NT2/D1 (cell line): ENCODE measurements around the gene BCL2A1.
"Not testable (repeated sequence)": the region's sequence is repeated elsewhere in the genome, so short reads cannot be mapped to it uniquely, and the experiment has no call there.

Experiments used
- DNase-seq: peaks from one replicate; pipeline ENCODE4 v3.0.0-alpha.2; 2011; ENCODE audit warnings: low read depth, low spot score
- H3K27me3 ChIP-seq: 2 replicates; pipeline ENCODE4 v1.6.0; 2011; ENCODE audit warnings: mild to moderate bottlenecking; ENCODE audit not compliant: insufficient read length, insufficient read depth
- H3K36me3 ChIP-seq: 2 replicates; pipeline ENCODE4 v1.6.1; 2011; ENCODE audit warnings: mild to moderate bottlenecking, low read length, mixed read lengths; ENCODE audit not compliant: insufficient read depth, insufficient read length
- H3K4me1 ChIP-seq: 2 replicates; pipeline ENCODE4 v1.5.1; 2011; ENCODE audit not compliant: insufficient read depth, insufficient read length
- H3K4me3 ChIP-seq: 2 replicates; pipeline ENCODE4 v1.5.1; 2011; ENCODE audit warnings: low read depth; ENCODE audit not compliant: insufficient read length
- H3K9ac ChIP-seq: 2 replicates; pipeline ENCODE4 v1.6.0; 2011; ENCODE audit warnings: low read depth; ENCODE audit not compliant: insufficient read length
- H3K9me3 ChIP-seq: 2 replicates; pipeline ENCODE4 v1.5.1; 2011; ENCODE audit warnings: mild to moderate bottlenecking, low read length; ENCODE audit not compliant: insufficient read depth
- SUZ12 ChIP-seq: IDR thresholded peaks from 2 replicates; pipeline ENCODE4 v1.6.1; 2011; ENCODE audit not compliant: insufficient read length, insufficient read depth; ENCODE audit errors: extremely low read depth
- YY1 ChIP-seq: IDR thresholded peaks from 2 replicates; pipeline ENCODE4 v1.6.1; 2011; ENCODE audit not compliant: insufficient read length, insufficient read depth
- ZNF274 ChIP-seq: IDR thresholded peaks from 2 replicates; pipeline ENCODE4 v1.6.1; 2011; ENCODE audit warnings: mild to moderate bottlenecking, low read depth, low read length

BCL2A1 gene

DNA sequence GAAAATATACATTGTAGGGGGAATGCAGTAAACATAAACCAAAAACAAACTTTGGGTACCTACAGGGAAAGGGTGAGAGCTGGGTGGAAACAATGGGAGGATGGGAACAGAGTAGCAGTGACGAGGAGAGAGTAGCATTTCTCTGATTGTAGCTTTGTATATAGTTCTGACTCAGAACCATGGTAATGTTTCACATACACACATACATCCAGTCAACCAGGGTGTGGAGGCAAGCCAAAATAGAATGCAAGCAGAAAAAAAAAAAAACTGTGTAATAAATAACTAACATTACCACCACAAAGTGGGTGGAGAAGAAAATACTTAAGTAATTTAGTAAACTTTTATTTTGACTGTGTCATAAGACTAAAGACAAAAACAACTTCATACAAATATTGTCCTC lies 27.2 kb downstream of the BCL2A1 start:
- Histone ChIP-seq H3K36me3 (no peaks in the 10 kb centered on the region), H3K4me1 (no peaks in the 10 kb centered on the region), H3K4me3 (no peak overlapping the region)

DNA sequence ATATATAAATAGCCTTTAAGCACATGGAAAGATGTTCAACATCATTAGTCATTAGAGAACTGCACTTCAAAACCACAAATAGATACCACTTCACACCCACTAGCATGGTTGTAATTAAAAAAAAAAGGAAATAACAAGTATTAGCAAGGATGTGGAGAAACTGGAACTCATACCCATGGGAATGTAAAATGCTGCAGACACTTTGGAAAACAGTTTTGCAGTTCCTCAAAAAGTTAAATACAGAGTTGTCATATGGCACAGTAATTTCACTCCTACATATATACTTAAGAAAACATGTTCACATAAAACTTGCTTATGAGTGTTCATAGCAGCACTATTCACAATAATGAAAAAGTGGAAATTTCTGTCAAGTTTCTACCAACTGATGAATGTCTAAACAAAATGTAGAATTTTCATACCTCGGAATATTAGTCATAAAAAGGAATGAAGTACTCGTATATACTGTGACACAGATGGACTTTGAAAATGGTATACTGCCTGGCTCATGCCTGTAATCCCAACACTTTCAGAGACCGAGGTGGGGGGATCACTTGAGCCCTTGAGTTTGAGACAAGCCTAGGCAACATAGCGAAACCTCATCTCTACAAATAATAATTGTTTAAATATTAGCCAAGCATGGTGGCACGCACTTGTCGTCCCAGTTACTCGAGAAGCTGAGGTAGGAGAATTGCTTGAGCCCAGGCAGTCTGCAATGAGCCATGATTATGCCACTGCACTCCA lies 28.1 kb downstream of the BCL2A1 start:
- no peak overlapping the region for H3K4me3 ChIP-seq
- H3K9ac ChIP-seq = no peak overlapping the region
- no peak for DNase-seq
- TF ChIP-seq ZNF274 (no peak), SUZ12 (no peak), YY1 (no peak)
- H3K9me3 ChIP-seq = no peaks in the 10 kb centered on the region
- H3K36me3 ChIP-seq = no peaks in the 10 kb centered on the region
- H3K27me3 ChIP-seq = no peaks in the 10 kb centered on the region
- H3K4me1 ChIP-seq = no peaks in the 10 kb centered on the region

More for the DNA sequence above, 27.2 kb downstream of the BCL2A1 start:
- H3K9ac ChIP-seq = no peak overlapping the region
- no peaks in the 10 kb centered on the region for H3K27me3 ChIP-seq
- TF ChIP-seq YY1 = no peak
- TF ChIP-seq ZNF274 = no peak
- no peak for TF ChIP-seq SUZ12
- DNase-seq = no peak
- no peaks in the 10 kb centered on the region for H3K9me3 ChIP-seq

DNA sequence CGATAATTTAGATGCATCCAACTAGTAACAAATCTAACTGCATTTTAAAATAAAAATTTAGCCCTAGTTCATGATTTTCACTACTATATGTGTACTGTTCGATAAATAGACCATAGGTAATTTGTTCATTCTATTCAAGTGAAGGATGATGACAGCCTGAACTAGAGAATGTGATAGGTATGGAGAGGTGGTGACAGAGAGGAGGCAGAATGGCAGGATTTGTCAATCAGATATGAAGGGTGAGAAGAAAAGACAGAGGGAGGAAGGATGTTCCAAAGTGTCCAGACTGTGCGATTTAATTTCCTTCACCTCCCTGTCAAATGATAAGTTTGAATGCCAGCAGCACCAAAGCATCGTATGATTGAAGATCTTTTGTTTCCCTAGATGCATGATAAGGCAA lies 31.6 kb downstream of the BCL2A1 start:
- no peaks in the 10 kb centered on the region for H3K4me1 ChIP-seq
- no peaks in the 10 kb centered on the region for H3K9me3 ChIP-seq
- H3K4me3 ChIP-seq = no peak overlapping the region
- H3K27me3 ChIP-seq = no peaks in the 10 kb centered on the region
- TF ChIP-seq SUZ12 (no peak), ZNF274 (no peak), YY1 (no peak)
- H3K36me3 ChIP-seq = no peaks in the 10 kb centered on the region
- no peak for DNase-seq
- no peak overlapping the region for H3K9ac ChIP-seq

DNA sequence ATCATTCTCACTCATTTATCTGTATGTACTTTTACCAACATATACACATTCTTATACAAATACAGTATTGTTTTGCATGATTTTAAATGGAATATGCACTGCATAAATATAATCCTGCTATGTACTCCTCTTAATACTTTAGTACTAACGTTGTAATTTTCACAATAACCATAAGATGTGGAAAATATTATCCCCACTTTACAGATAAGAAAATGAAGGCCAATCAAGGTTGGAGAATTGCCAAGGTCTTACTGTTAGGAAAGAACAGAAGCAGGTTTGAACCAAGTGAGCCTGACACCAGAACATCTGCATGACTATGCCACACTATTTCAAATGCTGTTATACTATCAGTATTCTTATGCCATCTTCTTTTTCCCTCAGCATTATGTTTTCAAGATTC lies 32.9 kb downstream of the BCL2A1 start:
- Histone ChIP-seq H3K4me3 (no peak overlapping the region), H3K27me3 (no peaks in the 10 kb centered on the region), H3K9me3 (no peaks in the 10 kb centered on the region), H3K9ac (no peak overlapping the region), H3K36me3 (no peaks in the 10 kb centered on the region), H3K4me1 (no peaks in the 10 kb centered on the region)
- DNase-seq = no peak
- no peak for TF ChIP-seq YY1
- TF ChIP-seq ZNF274 = no peak
- TF ChIP-seq SUZ12 = no peak

DNA sequence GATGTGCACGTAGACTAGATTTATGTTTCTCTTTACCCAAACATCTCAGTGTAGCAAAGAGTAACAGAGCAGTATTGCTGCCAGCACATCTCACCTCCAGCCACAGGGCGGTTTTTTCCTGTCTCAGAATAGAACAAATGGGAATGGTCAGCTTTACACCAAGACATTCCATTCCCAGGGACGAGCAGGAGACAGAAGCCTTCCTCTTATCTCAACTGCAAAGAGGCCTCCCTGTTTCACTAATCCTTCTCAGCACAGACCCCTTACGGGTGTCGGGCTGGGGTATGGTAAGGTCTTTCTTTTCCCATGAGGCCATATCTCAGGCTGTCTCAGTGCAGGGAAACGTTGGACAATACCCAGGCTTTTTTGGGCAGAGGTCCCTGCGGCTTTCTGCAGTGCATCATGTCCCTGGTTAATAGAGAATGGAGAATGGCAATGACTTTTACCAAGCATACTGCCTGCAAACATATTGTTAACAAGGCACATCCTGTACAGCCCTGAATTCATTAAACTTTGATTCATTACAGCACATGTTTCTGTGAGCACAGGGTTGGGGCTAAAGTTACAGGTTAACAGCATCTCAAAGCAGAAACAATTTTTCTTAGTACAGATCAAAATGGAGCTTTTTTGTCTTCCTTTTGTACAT lies 35.3 kb downstream of the BCL2A1 start:
- not testable (repeated sequence) for H3K4me3 ChIP-seq, DNase-seq, H3K4me1 ChIP-seq

DNA sequence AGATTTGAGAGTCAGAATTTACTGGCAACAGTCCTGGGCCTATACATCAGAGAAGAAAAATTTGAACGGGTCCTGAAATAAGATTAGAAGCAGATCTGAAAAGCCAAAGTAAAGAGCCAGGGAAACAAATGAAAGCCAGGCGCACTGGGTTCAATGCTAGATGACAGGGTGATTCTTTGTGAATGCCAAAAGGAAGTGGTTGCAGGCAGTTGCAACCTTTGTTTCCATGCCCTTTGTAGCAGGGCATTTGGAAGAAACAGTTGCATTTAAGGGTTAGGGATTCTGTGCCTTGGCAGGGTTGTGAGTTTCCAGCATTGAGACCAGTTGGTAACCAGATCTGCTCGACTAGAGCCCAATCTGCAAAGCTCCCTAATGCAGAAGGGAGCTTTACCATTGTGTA lies 37.8 kb downstream of the BCL2A1 start:
- Histone ChIP-seq H3K4me1 (no peaks in the 10 kb centered on the region), H3K9me3 (no peaks in the 10 kb centered on the region), H3K27me3 (no peaks in the 10 kb centered on the region), H3K9ac (no peak overlapping the region), H3K36me3 (no peaks in the 10 kb centered on the region), H3K4me3 (no peak overlapping the region)
- DNase-seq = no peak
- TF ChIP-seq YY1 (no peak), ZNF274 (no peak), SUZ12 (no peak)

More for the DNA sequence above, 35.3 kb downstream of the BCL2A1 start:
- H3K36me3 ChIP-seq, H3K9me3 ChIP-seq, H3K27me3 ChIP-seq, H3K9ac ChIP-seq: not testable (repeated sequence)

DNA sequence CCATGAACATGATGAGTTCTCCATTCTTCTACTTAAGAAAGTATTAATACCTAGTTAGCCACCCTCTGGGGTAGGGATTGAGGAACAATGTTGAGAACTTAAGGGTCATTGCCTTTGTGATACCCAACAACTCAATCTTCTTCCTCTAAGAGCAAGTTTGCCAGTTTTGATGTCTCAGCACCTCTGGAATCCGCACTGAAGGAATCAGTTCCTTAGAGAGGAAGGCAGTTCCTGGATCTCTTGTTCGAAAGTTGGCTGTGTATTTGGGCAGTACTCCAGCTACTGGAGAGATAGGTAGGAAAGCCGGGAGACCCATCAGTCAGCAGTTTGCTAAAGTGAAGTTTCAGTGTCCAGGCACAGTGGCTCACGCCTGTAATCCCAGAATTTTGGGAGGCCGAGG lies 38.5 kb downstream of the BCL2A1 start:
- no peak for DNase-seq
- Histone ChIP-seq H3K4me1 (no peaks in the 10 kb centered on the region), H3K4me3 (no peak overlapping the region)

More for the DNA sequence above, 38.5 kb downstream of the BCL2A1 start:
- H3K9ac ChIP-seq = no peak overlapping the region
- no peaks in the 10 kb centered on the region for H3K9me3 ChIP-seq
- no peaks in the 10 kb centered on the region for H3K27me3 ChIP-seq
- TF ChIP-seq ZNF274 = no peak
- no peak for TF ChIP-seq YY1
- TF ChIP-seq SUZ12 = no peak
- H3K36me3 ChIP-seq = no peaks in the 10 kb centered on the region
